Mesenchymal stem cell (in vitro differentiated cells and primary cell): Measurements from ENCODE around the gene ZNF652.
"Not testable (repeated sequence)": the region's sequence is repeated elsewhere in the genome, so short reads cannot be mapped to it uniquely, and the experiment has no call there.

Source experiments
- DNase-seq: peaks from one replicate; pipeline ENCODE4 v3.0.0-alpha.2; 2013
- H2AFZ ChIP-seq: one replicate; pipeline ENCODE4 v1.6.1; 2013; ENCODE audit warnings: low read depth, mild to moderate bottlenecking, control low read depth, inconsistent platforms, low read length, moderate library complexity
- H2AK5ac ChIP-seq: 2 replicates; pipeline ENCODE4 v1.6.1; 2013; ENCODE audit warnings: low read length, moderate library complexity, mild to moderate bottlenecking, inconsistent platforms; ENCODE audit not compliant: severe bottlenecking
- H2BK120ac ChIP-seq: one replicate; pipeline ENCODE4 v1.6.1; 2013; ENCODE audit warnings: low read depth, mild to moderate bottlenecking, inconsistent platforms, low read length, moderate library complexity
- H2BK12ac ChIP-seq, 2 experiments: one replicate each; pipeline ENCODE4 v1.6.1; 2013; ENCODE audit warnings: inconsistent platforms in 2 of 2, low read length in 2 of 2, mild to moderate bottlenecking in 2 of 2, moderate library complexity in 2 of 2, control low read depth in 1 of 2
- H2BK15ac ChIP-seq: one replicate; pipeline ENCODE4 v1.6.1; 2013; ENCODE audit warnings: mild to moderate bottlenecking, low read depth, inconsistent platforms; ENCODE audit not compliant: poor library complexity, severe bottlenecking
- H2BK5ac ChIP-seq: 2 replicates; pipeline ENCODE4 v1.6.1; 2013; ENCODE audit warnings: low read depth, mild to moderate bottlenecking, low read length, control low read depth, inconsistent platforms; ENCODE audit not compliant: poor library complexity, severe bottlenecking
- H3K14ac ChIP-seq, 2 experiments: one replicate each; pipeline ENCODE4 v1.6.1; 2013; ENCODE audit warnings: inconsistent platforms in 2 of 2, low read length in 2 of 2, control low read depth in 1 of 2, mild to moderate bottlenecking in 1 of 2, moderate library complexity in 1 of 2
- H3K18ac ChIP-seq, 2 experiments: one replicate each; pipeline ENCODE4 v1.6.1; 2013; ENCODE audit warnings: inconsistent platforms in 2 of 2, low read length in 2 of 2, control low read depth in 1 of 2, low read depth in 1 of 2, mild to moderate bottlenecking in 1 of 2
- H3K23ac ChIP-seq, 2 experiments: one replicate each; pipeline ENCODE4 v1.6.1; 2013; ENCODE audit warnings: inconsistent platforms in 2 of 2, low read length in 2 of 2, mild to moderate bottlenecking in 2 of 2, moderate library complexity in 2 of 2, control low read depth in 1 of 2
- H3K27ac ChIP-seq: 2 replicates; pipeline ENCODE4 v1.5.1; 2013; ENCODE audit warnings: mild to moderate bottlenecking, moderate library complexity, low read length, control low read depth, inconsistent platforms; ENCODE audit not compliant: poor library complexity, severe bottlenecking
- H3K27me3 ChIP-seq, 2 experiments: 2 replicates each; pipeline versions ENCODE4 v1.6.1 to v1.7.0; 2013; ENCODE audit warnings: low read length in 2 of 2, mild to moderate bottlenecking in 2 of 2, moderate library complexity in 2 of 2, control low read depth in 1 of 2, inconsistent platforms in 1 of 2; ENCODE audit not compliant: control insufficient read depth in 1 of 2, insufficient read depth in 1 of 2
- H3K36me3 ChIP-seq, 2 experiments: 2 replicates each; pipeline versions ENCODE4 v1.6.1 to v1.7.0; 2013; ENCODE audit warnings: low read length in 2 of 2, control low read depth in 1 of 2, inconsistent platforms in 1 of 2, low read depth in 1 of 2, mild to moderate bottlenecking in 1 of 2; ENCODE audit not compliant: insufficient read depth in 2 of 2, control insufficient read depth in 1 of 2
- H3K4ac ChIP-seq, 2 experiments: one replicate each; pipeline ENCODE4 v1.6.1; 2013; ENCODE audit warnings: inconsistent platforms in 2 of 2, low read length in 2 of 2, mild to moderate bottlenecking in 2 of 2, moderate library complexity in 2 of 2, control low read depth in 1 of 2, low read depth in 1 of 2
- H3K4me1 ChIP-seq: 2 replicates; pipeline ENCODE4 v1.6.1; 2013; ENCODE audit warnings: low read depth, low read length, control low read depth; ENCODE audit not compliant: control insufficient read depth, insufficient read depth
- H3K4me2 ChIP-seq: 2 replicates; pipeline ENCODE4 v1.6.1; 2013; ENCODE audit warnings: low read length, mild to moderate bottlenecking, inconsistent platforms; ENCODE audit not compliant: poor library complexity, severe bottlenecking
- H3K4me3 ChIP-seq, 2 experiments: 2 replicates each; pipeline versions ENCODE4 v1.5.1 to v1.7.0; 2013; ENCODE audit warnings: low read length in 2 of 2, mild to moderate bottlenecking in 2 of 2, control low read depth in 1 of 2, low read depth in 1 of 2; ENCODE audit not compliant: insufficient read depth in 1 of 2
- H3K79me1 ChIP-seq: replicated peaks from 2 replicates; pipeline ENCODE4 v1.6.1; 2013; ENCODE audit warnings: mild to moderate bottlenecking, control low read depth, low read length, inconsistent platforms; ENCODE audit not compliant: poor library complexity, severe bottlenecking
- H3K9ac ChIP-seq: 2 replicates; pipeline ENCODE4 v1.7.0; 2013; ENCODE audit warnings: mild to moderate bottlenecking, low read length, moderate library complexity
- H3K9me3 ChIP-seq: 2 replicates; pipeline ENCODE4 v1.7.0; 2013; ENCODE audit warnings: mild to moderate bottlenecking, low read length; ENCODE audit not compliant: control insufficient read depth
- H4K8ac ChIP-seq: one replicate; pipeline ENCODE4 v1.6.1; 2013; ENCODE audit warnings: inconsistent platforms, mild to moderate bottlenecking, low read length, moderate library complexity
- H4K91ac ChIP-seq: one replicate; pipeline ENCODE4 v1.6.1; 2013; ENCODE audit warnings: mild to moderate bottlenecking, low read length, inconsistent platforms
- WGBS: methylation state at CpG from one replicate; pipeline ENCODE4 v1.1.7; 2013; ENCODE audit warnings: mixed read lengths; 5-methylcytosine and 5-hydroxymethylcytosine counted together

Gene ZNF652

GRCh38 chr17:49261540-49261939, 100.5 kb downstream of the ZNF652 start:
- H3K18ac ChIP-seq, H2BK120ac ChIP-seq, H2BK5ac ChIP-seq, H3K4me3 ChIP-seq, H3K27ac ChIP-seq, H3K79me1 ChIP-seq, H3K36me3 ChIP-seq, H3K9me3 ChIP-seq, H3K4ac ChIP-seq, H3K4me2 ChIP-seq, H2AK5ac ChIP-seq, H2AFZ ChIP-seq, H3K23ac ChIP-seq, H3K27me3 ChIP-seq, H3K14ac ChIP-seq, H4K91ac ChIP-seq, H2BK15ac ChIP-seq, H2BK12ac ChIP-seq, DNase-seq, H4K8ac ChIP-seq, H3K9ac ChIP-seq: not testable (repeated sequence)
- WGBS: 89% methylated on average over 9 of the region's 9 CpGs
- peaks cover 14% of the 10 kb centered on the region for H3K4me1 ChIP-seq

- peak overlapping the region; percentile 54 for H2BK15ac ChIP-seq
- no peaks in the 10 kb centered on the region for H3K79me1 ChIP-seq
- peak overlapping the region; percentile 47 to 82 for H3K4ac ChIP-seq
- no peak overlapping the region for H3K14ac ChIP-seq
- no peak overlapping the region for H2BK5ac ChIP-seq
- H3K27ac ChIP-seq: no peak overlapping the region
- peak overlapping the region; percentile 91 for H2AFZ ChIP-seq
- H2BK120ac ChIP-seq: no peak overlapping the region
- H3K9me3 ChIP-seq: no peaks in the 10 kb centered on the region
- peak overlapping the region; percentile 85 for H3K4me2 ChIP-seq
- H3K36me3 ChIP-seq: no peaks in the 10 kb centered on the region
- peak overlapping the region; percentile 30 for H4K8ac ChIP-seq
- peak overlapping the region in 1 of 2 experiments; percentile 79 for H3K4me3 ChIP-seq
- H2AK5ac ChIP-seq: peak overlapping the region; percentile 32
- DNase-seq: peak; percentile 8
- no peak overlapping the region for H3K23ac ChIP-seq
- peak overlapping the region; percentile 52 to 90 for H2BK12ac ChIP-seq
- H3K4me1 ChIP-seq: peaks cover 14% of the 10 kb centered on the region
- peak overlapping the region; percentile 3 to 92 for H3K18ac ChIP-seq
- H3K9ac ChIP-seq: peak overlapping the region; percentile 87
- no peaks in the 10 kb centered on the region for H3K27me3 ChIP-seq
- H4K91ac ChIP-seq: no peak overlapping the region
- 35% methylated on average over 4 of the region's 11 CpGs for WGBS
These were observed 101.2 kb downstream of the ZNF652 start for GRCh38 chr17:49260817-49261291.

- WGBS: 1% methylated on average over 61 of the region's 77 CpGs
- peak overlapping the region; percentile 85 for H3K4me2 ChIP-seq
These were observed 101.8 kb downstream of the ZNF652 start for GRCh38 chr17:49260011-49260816.

GRCh38 chr17:49259663-49260010, 102.4 kb downstream of the ZNF652 start:
- peak overlapping the region; percentile 91 for H2AFZ ChIP-seq
- no peaks in the 10 kb centered on the region for H3K79me1 ChIP-seq
- peak overlapping the region; percentile 94 for H4K91ac ChIP-seq
- H2BK5ac ChIP-seq: no peak overlapping the region
- peak overlapping the region; percentile 74 to 92 for H3K18ac ChIP-seq
- no peak overlapping the region for H2BK15ac ChIP-seq
- peak overlapping the region; percentile 85 for H3K4me2 ChIP-seq
- H3K36me3 ChIP-seq: no peaks in the 10 kb centered on the region
- peak overlapping the region in 1 of 2 experiments; percentile 90 for H3K14ac ChIP-seq
- peak overlapping the region; percentile 63 to 79 for H3K4me3 ChIP-seq
- peaks cover 14% of the 10 kb centered on the region for H3K4me1 ChIP-seq
- peak overlapping the region; percentile 30 for H3K27ac ChIP-seq
- H3K9ac ChIP-seq: peak overlapping the region; percentile 87
- DNase-seq: no peak
- no peak overlapping the region for H2BK120ac ChIP-seq
- H2AK5ac ChIP-seq: no peak overlapping the region
- H2BK12ac ChIP-seq: peak overlapping the region; percentile 83 to 90
- 13% methylated on average over 10 of the region's 10 CpGs for WGBS
- peak overlapping the region in 1 of 2 experiments; percentile 82 for H3K4ac ChIP-seq
- peak overlapping the region; percentile 97 for H4K8ac ChIP-seq
- H3K27me3 ChIP-seq: no peaks in the 10 kb centered on the region
- H3K9me3 ChIP-seq: no peaks in the 10 kb centered on the region
- peak overlapping the region in 1 of 2 experiments; percentile 59 for H3K23ac ChIP-seq

More at GRCh38 chr17:49260011-49260816, 101.8 kb downstream of the ZNF652 start:
- Histone ChIP-seq H3K79me1 (no peaks in the 10 kb centered on the region), H3K23ac (peak overlapping the region in 1 of 2 experiments; percentile 59), H4K91ac (peak overlapping the region; percentile 94), H2BK15ac (peak overlapping the region; percentile 97), H3K14ac (peak overlapping the region; percentile 26 to 90), H3K4ac (peak overlapping the region; percentile 59 to 82), H3K4me1 (peaks cover 14% of the 10 kb centered on the region), H3K36me3 (no peaks in the 10 kb centered on the region), H4K8ac (peak overlapping the region; percentile 97), H2AK5ac (no peak overlapping the region), H3K4me3 (peak overlapping the region; percentile 63 to 79), H2BK5ac (peak overlapping the region; percentile 62), H2AFZ (peak overlapping the region; percentile 91), H3K9ac (peak overlapping the region; percentile 87), H3K27me3 (no peaks in the 10 kb centered on the region), H3K27ac (peak overlapping the region; percentile 59), H3K18ac (peak overlapping the region; percentile 92 to 95), H3K9me3 (no peaks in the 10 kb centered on the region), H2BK120ac (peak overlapping the region; percentile 96), H2BK12ac (peak overlapping the region; percentile 83 to 90)
- DNase-seq: peak; percentile 96
